Measurements from ENCODE around the gene TELO2. TPM values are rescaled to one million over a fixed set of nuclear protein-coding genes. Genes with fewer than 3 reads are reported as not detected.

Gene TELO2
- 91.4 and 101 TPM in 2 replicates for total RNA-seq

GRCh38 chr16:1492923-1493745 is at the start of gene TELO2:
Gene TELO2, plus strand, starts transcription at chr16:1493360. Its CDS starts 922 bp downstream, at chr16:1494282.
- Mint-ChIP-seq H3K27me3 (no peaks in the 10 kb centered on the region), H3K36me3 (ENCODE audit: low read depth) (peaks cover 8% of the 10 kb centered on the region), H3K4me1 (peaks cover 10% of the 10 kb centered on the region), H3K27ac (peak within 1 kb of the TSS; percentile 96), H3K9me3 (no peaks in the 10 kb centered on the region), H3K4me3 (peak within 1 kb of the TSS; percentile 88)
- intact Hi-C loops (cut with micrococcal nuclease): loop anchor here (1.0 to 2.0 kb wide), 4 partner anchors 18 to 118 kb away; partner anchors contain the start of gene CLCN7
- DNase-seq: peak; percentile 97

GRCh38 chr16:1443403-1443973 is 49.7 kb upstream of the TELO2 start:
- Mint-ChIP-seq H3K9me3 (no peaks in the 10 kb centered on the region), H3K36me3 (ENCODE audit: low read depth) (no peaks in the 10 kb centered on the region), H3K4me3 (no peak overlapping the region), H3K27me3 (no peaks in the 10 kb centered on the region), H3K4me1 (no peaks in the 10 kb centered on the region), H3K27ac (no peak overlapping the region)
- intact Hi-C loops (cut with micrococcal nuclease): no loop called here
- DNase-seq: no peak

- no peaks in the 10 kb centered on the region for H3K36me3 Mint-ChIP-seq (ENCODE audit: low read depth)
- no peaks in the 10 kb centered on the region for H3K9me3 Mint-ChIP-seq
- intact Hi-C loops (cut with micrococcal nuclease): no loop called here
- DNase-seq: no peak
- no peaks in the 10 kb centered on the region for H3K27me3 Mint-ChIP-seq
- H3K4me1 Mint-ChIP-seq: no peaks in the 10 kb centered on the region
- H3K4me3 Mint-ChIP-seq: no peak within 1 kb of the TSS
- H3K27ac Mint-ChIP-seq: no peak within 1 kb of the TSS
These were observed 49.0 kb upstream of the TELO2 start, which contains the start of gene CCDC154 for GRCh38 chr16:1443980-1444729. Gene CCDC154, minus strand, starts transcription at chr16:1444556. Its CDS starts 234 bp downstream, at chr16:1444322.

- H3K27me3 Mint-ChIP-seq: no peaks in the 10 kb centered on the region
- H3K4me3 Mint-ChIP-seq: no peak overlapping the region
- intact Hi-C loops (cut with micrococcal nuclease): no loop called here
- H3K27ac Mint-ChIP-seq: no peak overlapping the region
- H3K9me3 Mint-ChIP-seq: no peaks in the 10 kb centered on the region
- H3K4me1 Mint-ChIP-seq: no peaks in the 10 kb centered on the region
- no peaks in the 10 kb centered on the region for H3K36me3 Mint-ChIP-seq (ENCODE audit: low read depth)
- no peak for DNase-seq
These were observed 48.2 kb upstream of the TELO2 start for GRCh38 chr16:1444730-1445517.

GRCh38 chr16:1445518-1446203 is 47.5 kb upstream of the TELO2 start:
- Mint-ChIP-seq H3K36me3 (ENCODE audit: low read depth) (peaks cover 2% of the 10 kb centered on the region), H3K27ac (no peak overlapping the region), H3K27me3 (no peaks in the 10 kb centered on the region), H3K4me3 (no peak overlapping the region), H3K9me3 (no peaks in the 10 kb centered on the region), H3K4me1 (no peaks in the 10 kb centered on the region)
- intact Hi-C loops (cut with micrococcal nuclease): no loop called here
- no peak for DNase-seq

- intact Hi-C loops (cut with micrococcal nuclease): no loop called here
- no peaks in the 10 kb centered on the region for H3K4me1 Mint-ChIP-seq
- peaks cover 2% of the 10 kb centered on the region for H3K36me3 Mint-ChIP-seq (ENCODE audit: low read depth)
- no peak overlapping the region for H3K27ac Mint-ChIP-seq
- no peak overlapping the region for H3K4me3 Mint-ChIP-seq
- no peak for DNase-seq
- H3K27me3 Mint-ChIP-seq: no peaks in the 10 kb centered on the region
- H3K9me3 Mint-ChIP-seq: no peaks in the 10 kb centered on the region
These were observed 46.7 kb upstream of the TELO2 start for GRCh38 chr16:1446296-1447080.

GRCh38 chr16:1447965-1448364 is 45.2 kb upstream of the TELO2 start:
- no peak overlapping the region for H3K27ac Mint-ChIP-seq
- no peaks in the 10 kb centered on the region for H3K27me3 Mint-ChIP-seq
- H3K4me3 Mint-ChIP-seq: no peak overlapping the region
- peaks cover 2% of the 10 kb centered on the region for H3K36me3 Mint-ChIP-seq (ENCODE audit: low read depth)
- intact Hi-C loops (cut with micrococcal nuclease): no loop called here
- H3K9me3 Mint-ChIP-seq: no peaks in the 10 kb centered on the region
- no peaks in the 10 kb centered on the region for H3K4me1 Mint-ChIP-seq
- no peak for DNase-seq

GRCh38 chr16:1448536-1449116 is 44.5 kb upstream of the TELO2 start:
- Mint-ChIP-seq H3K36me3 (ENCODE audit: low read depth) (peaks cover 2% of the 10 kb centered on the region), H3K9me3 (no peaks in the 10 kb centered on the region), H3K27me3 (no peaks in the 10 kb centered on the region), H3K27ac (no peak overlapping the region), H3K4me1 (no peaks in the 10 kb centered on the region), H3K4me3 (no peak overlapping the region)
- intact Hi-C loops (cut with micrococcal nuclease): no loop called here
- DNase-seq: no peak

GRCh38 chr16:1449201-1449788 is 43.9 kb upstream of the TELO2 start:
- DNase-seq: no peak
- intact Hi-C loops (cut with micrococcal nuclease): no loop called here
- no peaks in the 10 kb centered on the region for H3K27me3 Mint-ChIP-seq
- H3K4me3 Mint-ChIP-seq: no peak overlapping the region
- no peaks in the 10 kb centered on the region for H3K4me1 Mint-ChIP-seq
- H3K9me3 Mint-ChIP-seq: no peaks in the 10 kb centered on the region
- H3K27ac Mint-ChIP-seq: no peak overlapping the region
- H3K36me3 Mint-ChIP-seq (ENCODE audit: low read depth): peaks cover 2% of the 10 kb centered on the region

- H3K4me1 Mint-ChIP-seq: no peaks in the 10 kb centered on the region
- H3K27ac Mint-ChIP-seq: no peak overlapping the region
- H3K9me3 Mint-ChIP-seq: no peaks in the 10 kb centered on the region
- intact Hi-C loops (cut with micrococcal nuclease): no loop called here
- peaks cover 3% of the 10 kb centered on the region for H3K36me3 Mint-ChIP-seq (ENCODE audit: low read depth)
- DNase-seq: no peak
- no peaks in the 10 kb centered on the region for H3K27me3 Mint-ChIP-seq
- H3K4me3 Mint-ChIP-seq: no peak overlapping the region
These were observed 42.9 kb upstream of the TELO2 start for GRCh38 chr16:1450218-1450617.

- Mint-ChIP-seq H3K4me3 (no peak overlapping the region), H3K27me3 (no peaks in the 10 kb centered on the region), H3K27ac (no peak overlapping the region), H3K36me3 (ENCODE audit: low read depth) (peaks cover 3% of the 10 kb centered on the region), H3K9me3 (no peaks in the 10 kb centered on the region), H3K4me1 (no peaks in the 10 kb centered on the region)
- intact Hi-C loops (cut with micrococcal nuclease): no loop called here
- no peak for DNase-seq
These were observed 42.3 kb upstream of the TELO2 start for GRCh38 chr16:1450841-1451240.
